ENCODE data around the gene CTXN1.

DNA sequence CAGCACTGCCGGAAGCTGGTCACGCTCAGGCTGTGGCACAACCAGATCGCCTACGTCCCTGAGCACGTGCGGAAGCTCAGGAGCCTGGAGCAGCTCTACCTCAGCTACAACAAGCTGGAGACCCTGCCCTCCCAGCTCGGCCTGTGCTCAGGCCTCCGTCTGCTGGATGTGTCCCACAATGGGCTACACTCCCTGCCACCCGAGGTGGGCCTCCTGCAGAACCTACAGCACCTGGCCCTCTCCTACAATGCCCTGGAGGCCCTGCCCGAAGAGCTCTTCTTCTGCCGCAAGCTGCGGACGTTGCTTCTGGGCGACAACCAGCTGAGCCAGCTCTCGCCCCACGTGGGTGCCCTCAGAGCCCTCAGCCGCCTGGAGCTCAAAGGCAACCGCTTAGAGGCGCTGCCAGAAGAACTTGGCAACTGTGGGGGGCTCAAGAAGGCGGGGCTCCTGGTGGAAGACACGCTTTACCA is 25.5 kb downstream of the CTXN1 start:
- TF ChIP-seq, protein P1, sequence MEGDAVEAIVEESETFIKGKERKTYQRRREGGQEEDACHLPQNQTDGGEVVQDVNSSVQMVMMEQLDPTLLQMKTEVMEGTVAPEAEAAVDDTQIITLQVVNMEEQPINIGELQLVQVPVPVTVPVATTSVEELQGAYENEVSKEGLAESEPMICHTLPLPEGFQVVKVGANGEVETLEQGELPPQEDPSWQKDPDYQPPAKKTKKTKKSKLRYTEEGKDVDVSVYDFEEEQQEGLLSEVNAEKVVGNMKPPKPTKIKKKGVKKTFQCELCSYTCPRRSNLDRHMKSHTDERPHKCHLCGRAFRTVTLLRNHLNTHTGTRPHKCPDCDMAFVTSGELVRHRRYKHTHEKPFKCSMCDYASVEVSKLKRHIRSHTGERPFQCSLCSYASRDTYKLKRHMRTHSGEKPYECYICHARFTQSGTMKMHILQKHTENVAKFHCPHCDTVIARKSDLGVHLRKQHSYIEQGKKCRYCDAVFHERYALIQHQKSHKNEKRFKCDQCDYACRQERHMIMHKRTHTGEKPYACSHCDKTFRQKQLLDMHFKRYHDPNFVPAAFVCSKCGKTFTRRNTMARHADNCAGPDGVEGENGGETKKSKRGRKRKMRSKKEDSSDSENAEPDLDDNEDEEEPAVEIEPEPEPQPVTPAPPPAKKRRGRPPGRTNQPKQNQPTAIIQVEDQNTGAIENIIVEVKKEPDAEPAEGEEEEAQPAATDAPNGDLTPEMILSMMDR (IDR thresholded peaks at IDR 0.05), result no peak
- no peak for TF ChIP-seq POLR2A (IDR thresholded peaks at IDR 0.05)

Data from adrenal gland (tissue), 5 donors.